ENCODE results near the gene FMO5. TPM values are rescaled to one million over a fixed set of nuclear protein-coding genes. Genes with fewer than 3 reads are reported as not detected.

The FMO5 gene
- total RNA-seq, 1 donor from 2014 or later: 1.0 TPM

DNA sequence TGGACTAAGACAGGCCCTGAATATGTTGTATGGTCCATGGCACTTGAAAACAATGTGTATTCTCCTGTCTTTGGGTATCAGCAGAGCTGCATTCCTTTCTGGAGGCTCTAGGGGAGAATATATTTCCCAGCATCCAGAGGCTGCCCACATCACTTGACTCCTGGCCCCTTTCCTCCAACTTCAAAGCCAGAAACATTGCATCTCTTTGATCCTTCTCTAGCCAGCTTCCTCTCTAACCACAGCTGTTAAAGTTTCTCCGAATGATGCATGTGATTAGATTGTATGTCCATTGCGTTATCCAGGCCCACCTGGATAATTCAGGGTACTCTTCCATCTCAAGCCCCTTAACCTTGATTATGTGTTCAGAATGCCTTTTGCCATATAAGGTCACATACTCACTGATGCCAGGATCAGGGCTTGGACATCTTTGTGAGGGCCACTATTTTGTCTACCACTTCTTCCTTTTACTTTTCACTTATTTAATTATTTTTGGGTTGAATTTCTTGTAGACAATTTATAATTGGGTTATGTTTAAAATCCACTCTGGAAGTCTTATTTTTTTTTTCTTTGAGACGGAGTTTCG is 22.6 kb upstream of the FMO5 start:
- H3K27ac ChIP-seq (ENCODE audit: low read depth, low read length): peak overlapping the region; percentile 34
- no peak overlapping the region for H3K9ac ChIP-seq (ENCODE audit: low read depth in 1 of 3, low read length in 3 of 3)
- peaks cover 3 to 18% (median 17%) of the 10 kb centered on the region in 3 donors for H3K4me1 ChIP-seq (ENCODE audit: control insufficient read depth in 3 of 3, insufficient read depth in 3 of 3, low read length in 3 of 3)
- no peak overlapping the region for H3K4me3 ChIP-seq (ENCODE audit: low read length in 3 of 3)
- H3K9me3 ChIP-seq (ENCODE audit: control insufficient read depth in 3 of 3, low read length in 3 of 3): no peaks in the 10 kb centered on the region
- H3K36me3 ChIP-seq (ENCODE audit: control insufficient read depth in 3 of 3, insufficient read depth in 3 of 3, low read length in 3 of 3): peaks cover 0 to 2% (median 0%) of the 10 kb centered on the region in 3 donors
- no peaks in the 10 kb centered on the region for H3K27me3 ChIP-seq (ENCODE audit: control insufficient read depth in 3 of 3, insufficient read depth in 3 of 3, low read length in 3 of 3)

- H3K27ac ChIP-seq (ENCODE audit: low read depth, low read length): peak overlapping the region; percentile 34
- no peaks in the 10 kb centered on the region for H3K9me3 ChIP-seq (ENCODE audit: control insufficient read depth in 3 of 3, low read length in 3 of 3)
- no peak overlapping the region for H3K4me3 ChIP-seq (ENCODE audit: low read length in 3 of 3)
- H3K36me3 ChIP-seq (ENCODE audit: control insufficient read depth in 3 of 3, insufficient read depth in 3 of 3, low read length in 3 of 3): no peaks in the 10 kb centered on the region
- no peaks in the 10 kb centered on the region for H3K27me3 ChIP-seq (ENCODE audit: control insufficient read depth in 3 of 3, insufficient read depth in 3 of 3, low read length in 3 of 3)
- peaks cover 3 to 21% (median 19%) of the 10 kb centered on the region in 3 donors for H3K4me1 ChIP-seq (ENCODE audit: control insufficient read depth in 3 of 3, insufficient read depth in 3 of 3, low read length in 3 of 3)
- H3K9ac ChIP-seq (ENCODE audit: low read depth in 1 of 3, low read length in 3 of 3): no peak overlapping the region
These were observed 21.9 kb upstream of the FMO5 start for GRCh38 chr1:147246910-147247655.

GRCh38 chr1:147246044-147246690 is 21.0 kb upstream of the FMO5 start:
- no peaks in the 10 kb centered on the region for H3K27me3 ChIP-seq (ENCODE audit: control insufficient read depth in 3 of 3, insufficient read depth in 3 of 3, low read length in 3 of 3)
- no peak overlapping the region for H3K9ac ChIP-seq (ENCODE audit: low read depth in 1 of 3, low read length in 3 of 3)
- H3K27ac ChIP-seq (ENCODE audit: low read depth, low read length): no peak overlapping the region
- H3K4me3 ChIP-seq (ENCODE audit: low read length in 3 of 3): no peak overlapping the region
- no peaks in the 10 kb centered on the region for H3K9me3 ChIP-seq (ENCODE audit: control insufficient read depth in 3 of 3, low read length in 3 of 3)
- no peaks in the 10 kb centered on the region for H3K36me3 ChIP-seq (ENCODE audit: control insufficient read depth in 3 of 3, insufficient read depth in 3 of 3, low read length in 3 of 3)
- peaks cover 7 to 26% (median 24%) of the 10 kb centered on the region in 3 donors for H3K4me1 ChIP-seq (ENCODE audit: control insufficient read depth in 3 of 3, insufficient read depth in 3 of 3, low read length in 3 of 3)

GRCh38 chr1:147245586-147246021 is 20.5 kb upstream of the FMO5 start:
- Histone ChIP-seq H3K36me3 (ENCODE audit: control insufficient read depth in 3 of 3, insufficient read depth in 3 of 3, low read length in 3 of 3) (no peaks in the 10 kb centered on the region), H3K4me3 (ENCODE audit: low read length in 3 of 3) (no peak overlapping the region), H3K27ac (ENCODE audit: low read depth, low read length) (no peak overlapping the region), H3K27me3 (ENCODE audit: control insufficient read depth in 3 of 3, insufficient read depth in 3 of 3, low read length in 3 of 3) (no peaks in the 10 kb centered on the region), H3K9me3 (ENCODE audit: control insufficient read depth in 3 of 3, low read length in 3 of 3) (no peaks in the 10 kb centered on the region), H3K9ac (ENCODE audit: low read depth in 1 of 3, low read length in 3 of 3) (no peak overlapping the region), H3K4me1 (ENCODE audit: control insufficient read depth in 3 of 3, insufficient read depth in 3 of 3, low read length in 3 of 3) (peaks cover 7 to 26% (median 24%) of the 10 kb centered on the region in 3 donors)

- no peak overlapping the region for H3K27ac ChIP-seq (ENCODE audit: low read depth, low read length)
- no peak overlapping the region for H3K9ac ChIP-seq (ENCODE audit: low read depth in 1 of 3, low read length in 3 of 3)
- no peaks in the 10 kb centered on the region for H3K9me3 ChIP-seq (ENCODE audit: control insufficient read depth in 3 of 3, low read length in 3 of 3)
- H3K4me1 ChIP-seq (ENCODE audit: control insufficient read depth in 3 of 3, insufficient read depth in 3 of 3, low read length in 3 of 3): peaks cover 7 to 26% (median 24%) of the 10 kb centered on the region in 3 donors
- H3K4me3 ChIP-seq (ENCODE audit: low read length in 3 of 3): no peak overlapping the region
- no peaks in the 10 kb centered on the region for H3K27me3 ChIP-seq (ENCODE audit: control insufficient read depth in 3 of 3, insufficient read depth in 3 of 3, low read length in 3 of 3)
- H3K36me3 ChIP-seq (ENCODE audit: control insufficient read depth in 3 of 3, insufficient read depth in 3 of 3, low read length in 3 of 3): no peaks in the 10 kb centered on the region
These were observed 20.0 kb upstream of the FMO5 start for GRCh38 chr1:147245129-147245528.

DNA sequence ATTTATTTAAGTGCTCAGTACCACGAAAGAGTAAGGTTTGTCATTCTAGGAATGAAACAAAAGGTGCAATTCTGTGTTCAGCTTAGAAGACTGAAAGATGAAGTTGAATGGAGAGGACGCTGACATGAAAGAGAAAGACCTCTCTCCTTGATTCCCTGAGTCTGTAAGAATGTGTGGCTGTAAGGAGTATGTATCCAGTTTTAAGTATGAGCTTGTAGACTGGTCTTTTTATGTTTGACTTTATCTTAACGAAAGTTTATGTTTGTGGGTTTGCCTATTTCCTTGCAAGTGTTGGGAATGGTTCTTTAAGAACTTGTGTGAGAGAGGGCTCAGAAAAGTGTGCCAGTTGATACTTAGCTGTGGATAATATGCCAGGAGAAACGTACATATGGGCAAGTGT is 18.7 kb upstream of the FMO5 start:
- no peaks in the 10 kb centered on the region for H3K27me3 ChIP-seq (ENCODE audit: control insufficient read depth in 3 of 3, insufficient read depth in 3 of 3, low read length in 3 of 3)
- peak overlapping the region; percentile 89 to 96 (median 93) for H3K9ac ChIP-seq (ENCODE audit: low read depth in 1 of 3, low read length in 3 of 3)
- H3K36me3 ChIP-seq (ENCODE audit: control insufficient read depth in 3 of 3, insufficient read depth in 3 of 3, low read length in 3 of 3): no peaks in the 10 kb centered on the region
- H3K9me3 ChIP-seq (ENCODE audit: control insufficient read depth in 3 of 3, low read length in 3 of 3): no peaks in the 10 kb centered on the region
- H3K27ac ChIP-seq (ENCODE audit: low read depth, low read length): peak overlapping the region; percentile 98
- peak overlapping the region; percentile 81 to 88 (median 85) for H3K4me3 ChIP-seq (ENCODE audit: low read length in 3 of 3)
- peaks cover 7 to 26% (median 24%) of the 10 kb centered on the region in 3 donors for H3K4me1 ChIP-seq (ENCODE audit: control insufficient read depth in 3 of 3, insufficient read depth in 3 of 3, low read length in 3 of 3)

DNA sequence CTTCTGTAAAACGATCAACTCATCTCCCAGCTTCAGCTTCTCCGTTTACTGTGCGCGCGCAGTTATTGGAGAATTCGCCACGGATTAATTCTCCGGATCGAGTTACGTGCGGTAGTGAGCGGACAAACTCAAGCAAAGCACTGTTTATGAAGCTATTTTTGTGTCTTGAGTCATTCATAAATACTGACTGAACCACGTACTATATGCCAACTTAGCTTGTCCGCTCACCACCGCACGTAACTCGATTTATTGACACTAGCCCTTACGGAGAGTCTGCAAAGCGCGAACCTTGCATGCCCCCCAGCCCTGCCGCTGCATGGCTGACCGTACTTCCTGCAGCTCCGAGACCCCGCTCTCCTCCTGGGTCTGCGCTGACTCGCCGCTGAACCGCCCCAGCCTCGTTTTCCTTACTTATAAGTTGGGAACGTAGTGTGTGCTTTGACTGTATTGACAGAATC is 18.1 kb upstream of the FMO5 start:
- H3K27ac ChIP-seq (ENCODE audit: low read depth, low read length): peak overlapping the region; percentile 98
- peaks cover 7 to 26% (median 24%) of the 10 kb centered on the region in 3 donors for H3K4me1 ChIP-seq (ENCODE audit: control insufficient read depth in 3 of 3, insufficient read depth in 3 of 3, low read length in 3 of 3)
- H3K9ac ChIP-seq (ENCODE audit: low read depth in 1 of 3, low read length in 3 of 3): peak overlapping the region; percentile 89 to 96 (median 93)

DNA sequence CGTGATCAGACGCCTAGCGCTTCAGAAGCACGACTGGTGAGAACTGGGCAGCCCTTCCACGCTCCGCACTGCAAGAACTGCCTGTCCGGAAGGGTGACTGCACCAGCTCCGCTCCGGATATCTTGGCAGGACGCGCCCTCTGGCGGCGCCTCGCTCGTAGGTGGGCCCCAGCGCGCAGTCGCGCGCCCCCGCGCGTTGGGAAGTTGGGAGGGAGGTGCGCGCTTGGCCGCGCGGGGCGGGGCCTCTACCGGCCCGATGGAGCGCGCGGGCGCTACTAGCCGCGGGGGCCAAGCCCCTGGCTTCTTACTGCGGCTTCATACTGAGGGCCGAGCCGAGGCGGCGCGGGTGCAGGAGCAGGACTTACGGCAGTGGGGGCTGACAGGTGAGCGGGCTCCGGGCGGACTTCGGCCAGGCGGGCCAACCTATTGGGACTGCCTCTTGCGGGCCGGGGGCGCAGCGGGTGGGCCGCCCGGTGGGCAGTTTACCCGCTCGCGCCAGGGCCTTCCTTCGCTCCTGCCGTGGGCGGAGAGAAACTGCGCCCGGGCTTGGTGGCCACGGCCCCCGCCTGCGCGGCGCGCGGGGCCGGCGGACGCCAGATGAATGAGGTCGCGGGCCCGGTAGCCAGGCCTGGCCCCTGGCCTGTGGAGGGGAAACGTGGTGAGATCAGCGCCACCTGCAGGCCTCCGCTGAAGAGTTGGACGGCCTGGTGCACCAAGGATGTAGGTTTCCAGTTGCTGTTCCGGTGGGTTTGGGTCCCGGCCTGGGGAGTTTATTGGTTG is 17.5 kb upstream of the FMO5 start, which contains the start of gene CHD1L:
Gene CHD1L (plus strand): TSS at position 236 of the 779 bp plus-strand sequence. CDS start 20 bp downstream, at position 256.
- Histone ChIP-seq H3K27me3 (ENCODE audit: control insufficient read depth in 3 of 3, insufficient read depth in 3 of 3, low read length in 3 of 3) (no peaks in the 10 kb centered on the region), H3K9ac (ENCODE audit: low read depth in 1 of 3, low read length in 3 of 3) (peak within 1 kb of the TSS; percentile 89 to 96 (median 93)), H3K36me3 (ENCODE audit: control insufficient read depth in 3 of 3, insufficient read depth in 3 of 3, low read length in 3 of 3) (no peaks in the 10 kb centered on the region), H3K4me3 (ENCODE audit: low read length in 3 of 3) (peak within 1 kb of the TSS; percentile 81 to 88 (median 85)), H3K9me3 (ENCODE audit: control insufficient read depth in 3 of 3, low read length in 3 of 3) (no peaks in the 10 kb centered on the region), H3K4me1 (ENCODE audit: control insufficient read depth in 3 of 3, insufficient read depth in 3 of 3, low read length in 3 of 3) (peaks cover 7 to 24% (median 23%) of the 10 kb centered on the region in 3 donors), H3K27ac (ENCODE audit: low read depth, low read length) (peak within 1 kb of the TSS; percentile 98)

More for the DNA sequence above, 18.1 kb upstream of the FMO5 start:
- Histone ChIP-seq H3K9me3 (ENCODE audit: control insufficient read depth in 3 of 3, low read length in 3 of 3) (no peaks in the 10 kb centered on the region), H3K27me3 (ENCODE audit: control insufficient read depth in 3 of 3, insufficient read depth in 3 of 3, low read length in 3 of 3) (no peaks in the 10 kb centered on the region), H3K4me3 (ENCODE audit: low read length in 3 of 3) (peak overlapping the region; percentile 81 to 88 (median 85)), H3K36me3 (ENCODE audit: control insufficient read depth in 3 of 3, insufficient read depth in 3 of 3, low read length in 3 of 3) (no peaks in the 10 kb centered on the region)

- Histone ChIP-seq H3K27ac (ENCODE audit: low read depth, low read length) (peak overlapping the region; percentile 98), H3K4me1 (ENCODE audit: control insufficient read depth in 3 of 3, insufficient read depth in 3 of 3, low read length in 3 of 3) (peaks cover 7 to 17% (median 17%) of the 10 kb centered on the region in 3 donors)
These were observed 16.9 kb upstream of the FMO5 start for GRCh38 chr1:147241934-147242448.

More at GRCh38 chr1:147241934-147242448, 16.9 kb upstream of the FMO5 start:
- no peaks in the 10 kb centered on the region for H3K27me3 ChIP-seq (ENCODE audit: control insufficient read depth in 3 of 3, insufficient read depth in 3 of 3, low read length in 3 of 3)
- no peaks in the 10 kb centered on the region for H3K9me3 ChIP-seq (ENCODE audit: control insufficient read depth in 3 of 3, low read length in 3 of 3)
- H3K4me3 ChIP-seq (ENCODE audit: low read length in 3 of 3): peak overlapping the region; percentile 81 to 88 (median 85)
- no peaks in the 10 kb centered on the region for H3K36me3 ChIP-seq (ENCODE audit: control insufficient read depth in 3 of 3, insufficient read depth in 3 of 3, low read length in 3 of 3)
- peak overlapping the region; percentile 85 to 96 (median 93) for H3K9ac ChIP-seq (ENCODE audit: low read depth in 1 of 3, low read length in 3 of 3)

All from skeletal muscle tissue (tissue), 4 donors.